ENCODE measurements around the gene C10orf88.
"Not testable (repeated sequence)": the region's sequence is repeated elsewhere in the genome, so short reads cannot be mapped to it uniquely, and the experiment has no call there.

C10orf88 gene

DNA sequence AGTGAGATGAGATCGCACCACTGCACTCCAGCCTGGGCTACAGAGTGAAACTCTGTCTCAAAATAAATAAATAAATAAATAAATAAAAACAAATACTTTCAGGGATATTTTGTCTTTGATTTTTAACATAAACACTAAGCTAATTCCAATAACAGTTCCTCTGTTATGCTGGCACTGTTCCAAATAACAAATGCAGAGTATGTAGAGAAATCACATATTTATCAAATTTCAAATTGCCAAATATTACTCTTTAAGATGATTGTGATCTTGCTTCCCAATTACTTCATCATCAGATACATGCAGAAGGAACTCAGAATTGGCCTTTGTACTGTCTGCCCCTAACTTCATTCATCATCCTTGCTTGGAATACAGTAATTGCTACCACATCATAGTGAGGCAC is 23.9 kb downstream of the C10orf88 start:
- no peak overlapping the region for H3K4me3 ChIP-seq (ENCODE audit: low read length in 2 of 2)
- H3K27me3 ChIP-seq (ENCODE audit: control insufficient read depth in 2 of 2, insufficient read depth in 2 of 2, low read length in 2 of 2) = no peaks in the 10 kb centered on the region
- no peak overlapping the region for H3K27ac ChIP-seq (ENCODE audit: low read depth in 2 of 2, low read length in 2 of 2)
- no peaks in the 10 kb centered on the region for H3K9me3 ChIP-seq (ENCODE audit: control insufficient read depth in 2 of 2, low read length in 2 of 2)
- H3K4me1 ChIP-seq (ENCODE audit: control insufficient read depth in 2 of 2, insufficient read depth in 2 of 2, low read length in 2 of 2) = no peaks in the 10 kb centered on the region
- no peak overlapping the region for H3K9ac ChIP-seq (ENCODE audit: low read depth in 1 of 2, low read length in 2 of 2)
- H3K36me3 ChIP-seq (ENCODE audit: control insufficient read depth in 2 of 2, insufficient read depth in 2 of 2, low read length in 2 of 2) = no peaks in the 10 kb centered on the region

DNA sequence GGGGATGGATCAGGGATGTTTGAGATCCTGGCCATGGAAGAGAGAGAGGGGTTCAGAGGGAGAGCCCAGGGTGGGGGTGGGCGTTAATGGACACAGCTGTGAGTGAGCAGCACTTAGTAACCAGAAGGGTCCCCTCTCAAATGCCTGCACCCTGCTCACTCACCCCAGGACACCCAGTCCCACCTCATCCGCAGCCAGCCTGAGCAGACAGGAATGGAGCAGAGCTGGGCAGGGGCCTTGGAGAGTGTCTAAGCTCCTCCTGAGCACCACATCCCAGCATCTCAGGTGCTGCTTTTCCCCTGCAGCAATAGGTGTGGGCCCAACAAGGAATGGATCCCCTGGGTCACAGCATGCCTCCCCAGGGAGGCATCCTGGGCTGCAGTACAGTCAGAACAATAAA is 38.3 kb downstream of the C10orf88 start:
- H3K27ac ChIP-seq (ENCODE audit: low read depth in 2 of 2, low read length in 2 of 2) = no peak overlapping the region
- no peaks in the 10 kb centered on the region for H3K9me3 ChIP-seq (ENCODE audit: control insufficient read depth in 2 of 2, low read length in 2 of 2)
- H3K4me1 ChIP-seq (ENCODE audit: control insufficient read depth in 2 of 2, insufficient read depth in 2 of 2, low read length in 2 of 2) = no peaks in the 10 kb centered on the region
- H3K9ac ChIP-seq (ENCODE audit: low read depth in 1 of 2, low read length in 2 of 2) = no peak overlapping the region
- no peaks in the 10 kb centered on the region for H3K36me3 ChIP-seq (ENCODE audit: control insufficient read depth in 2 of 2, insufficient read depth in 2 of 2, low read length in 2 of 2)
- no peaks in the 10 kb centered on the region for H3K27me3 ChIP-seq (ENCODE audit: control insufficient read depth in 2 of 2, insufficient read depth in 2 of 2, low read length in 2 of 2)
- no peak overlapping the region for H3K4me3 ChIP-seq (ENCODE audit: low read length in 2 of 2)

DNA sequence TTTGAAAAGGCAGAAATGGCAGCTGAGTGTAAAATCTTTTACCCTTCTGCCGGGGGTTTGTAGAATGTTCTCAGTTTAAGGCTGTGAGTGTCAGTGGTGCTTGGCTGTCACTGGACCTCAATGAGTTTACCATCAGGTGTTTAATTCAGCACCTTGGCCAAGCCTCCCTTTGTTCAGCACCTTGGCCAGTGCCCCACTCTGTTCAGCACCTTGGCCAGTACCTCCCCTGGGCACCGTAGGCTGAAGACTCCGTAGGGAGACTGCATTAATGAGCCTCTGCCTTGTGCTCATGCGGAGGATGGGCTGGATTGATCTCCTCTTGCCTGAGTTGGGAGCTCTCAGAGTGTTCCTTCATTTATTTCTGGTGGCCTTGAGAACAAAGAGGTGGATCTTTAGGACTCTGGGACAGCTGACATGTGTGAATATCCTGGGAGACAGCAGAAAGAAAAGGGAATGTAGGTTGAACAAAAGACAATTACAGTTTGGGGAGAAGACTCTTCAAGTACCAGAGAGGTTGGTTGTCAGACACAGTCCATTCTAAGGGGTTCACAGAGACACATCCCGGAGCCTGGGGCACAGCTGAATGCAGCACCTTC is 42.0 kb downstream of the C10orf88 start:
- Histone ChIP-seq H3K4me1 (ENCODE audit: control insufficient read depth in 2 of 2, insufficient read depth in 2 of 2, low read length in 2 of 2) (no peaks in the 10 kb centered on the region), H3K4me3 (ENCODE audit: low read length in 2 of 2) (no peak overlapping the region), H3K9ac (ENCODE audit: low read depth in 1 of 2, low read length in 2 of 2) (no peak overlapping the region), H3K27me3 (ENCODE audit: control insufficient read depth in 2 of 2, insufficient read depth in 2 of 2, low read length in 2 of 2) (no peaks in the 10 kb centered on the region), H3K27ac (ENCODE audit: low read depth in 2 of 2, low read length in 2 of 2) (no peak overlapping the region), H3K9me3 (ENCODE audit: control insufficient read depth in 2 of 2, low read length in 2 of 2) (no peaks in the 10 kb centered on the region), H3K36me3 (ENCODE audit: control insufficient read depth in 2 of 2, insufficient read depth in 2 of 2, low read length in 2 of 2) (no peaks in the 10 kb centered on the region)

DNA sequence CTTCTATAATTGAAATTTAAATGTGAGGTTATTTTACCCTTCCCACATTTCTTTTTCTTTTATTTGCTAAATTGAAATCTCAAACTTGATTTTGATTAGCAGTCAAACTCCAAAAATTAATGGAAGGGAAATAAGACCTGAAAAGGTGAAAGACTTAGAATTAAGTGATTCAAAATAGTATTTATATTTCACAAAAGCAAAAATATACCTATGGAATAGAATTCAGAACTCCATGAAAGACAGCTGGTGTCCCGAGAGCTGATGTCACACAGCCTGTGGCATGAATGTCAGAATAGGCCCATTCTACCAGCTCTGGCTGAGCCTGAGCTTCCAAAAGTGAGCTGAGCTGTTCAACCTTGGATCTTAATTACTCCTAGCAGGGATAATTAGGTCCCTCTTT is 43.7 kb downstream of the C10orf88 start, which contains the start of gene FAM24A:
TSS of gene FAM24A (plus strand) at position 301 of the 400 bp plus-strand sequence. CDS start 1,025 bp downstream, outside the sequence.
- no peaks in the 10 kb centered on the region for H3K9me3 ChIP-seq (ENCODE audit: control insufficient read depth in 2 of 2, low read length in 2 of 2)
- H3K9ac ChIP-seq (ENCODE audit: low read depth in 1 of 2, low read length in 2 of 2) = no peak within 1 kb of the TSS
- H3K36me3 ChIP-seq (ENCODE audit: control insufficient read depth in 2 of 2, insufficient read depth in 2 of 2, low read length in 2 of 2) = no peaks in the 10 kb centered on the region
- H3K27ac ChIP-seq (ENCODE audit: low read depth in 2 of 2, low read length in 2 of 2) = no peak within 1 kb of the TSS
- no peaks in the 10 kb centered on the region for H3K4me1 ChIP-seq (ENCODE audit: control insufficient read depth in 2 of 2, insufficient read depth in 2 of 2, low read length in 2 of 2)
- H3K27me3 ChIP-seq (ENCODE audit: control insufficient read depth in 2 of 2, insufficient read depth in 2 of 2, low read length in 2 of 2) = no peaks in the 10 kb centered on the region
- H3K4me3 ChIP-seq (ENCODE audit: low read length in 2 of 2) = no peak within 1 kb of the TSS

DNA sequence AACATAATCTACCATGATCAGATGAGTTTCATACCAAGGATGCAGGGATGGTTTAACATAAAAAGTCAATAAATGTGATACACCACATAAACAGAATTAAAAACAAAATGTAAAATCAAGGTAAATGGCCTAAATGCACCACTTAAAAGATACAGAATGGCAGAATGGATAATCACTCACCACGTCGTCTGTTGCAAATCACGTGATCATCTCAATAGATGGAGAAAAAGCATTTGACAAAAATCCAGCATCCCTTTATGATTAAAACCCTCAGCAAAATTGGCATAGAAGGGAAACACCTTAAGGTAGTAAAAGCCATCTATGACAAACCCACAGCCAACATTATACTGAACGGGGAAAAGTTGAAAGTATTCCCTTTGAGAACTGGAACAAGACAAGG is 50.2 kb downstream of the C10orf88 start:
- H3K36me3 ChIP-seq (ENCODE audit: control insufficient read depth in 2 of 2, insufficient read depth in 2 of 2, low read length in 2 of 2); H3K27me3 ChIP-seq (ENCODE audit: control insufficient read depth in 2 of 2, insufficient read depth in 2 of 2, low read length in 2 of 2); H3K4me3 ChIP-seq (ENCODE audit: low read length in 2 of 2); H3K4me1 ChIP-seq (ENCODE audit: control insufficient read depth in 2 of 2, insufficient read depth in 2 of 2, low read length in 2 of 2); H3K9ac ChIP-seq (ENCODE audit: low read depth in 1 of 2, low read length in 2 of 2); H3K27ac ChIP-seq (ENCODE audit: low read depth in 2 of 2, low read length in 2 of 2); H3K9me3 ChIP-seq (ENCODE audit: control insufficient read depth in 2 of 2, low read length in 2 of 2): not testable (repeated sequence)

DNA sequence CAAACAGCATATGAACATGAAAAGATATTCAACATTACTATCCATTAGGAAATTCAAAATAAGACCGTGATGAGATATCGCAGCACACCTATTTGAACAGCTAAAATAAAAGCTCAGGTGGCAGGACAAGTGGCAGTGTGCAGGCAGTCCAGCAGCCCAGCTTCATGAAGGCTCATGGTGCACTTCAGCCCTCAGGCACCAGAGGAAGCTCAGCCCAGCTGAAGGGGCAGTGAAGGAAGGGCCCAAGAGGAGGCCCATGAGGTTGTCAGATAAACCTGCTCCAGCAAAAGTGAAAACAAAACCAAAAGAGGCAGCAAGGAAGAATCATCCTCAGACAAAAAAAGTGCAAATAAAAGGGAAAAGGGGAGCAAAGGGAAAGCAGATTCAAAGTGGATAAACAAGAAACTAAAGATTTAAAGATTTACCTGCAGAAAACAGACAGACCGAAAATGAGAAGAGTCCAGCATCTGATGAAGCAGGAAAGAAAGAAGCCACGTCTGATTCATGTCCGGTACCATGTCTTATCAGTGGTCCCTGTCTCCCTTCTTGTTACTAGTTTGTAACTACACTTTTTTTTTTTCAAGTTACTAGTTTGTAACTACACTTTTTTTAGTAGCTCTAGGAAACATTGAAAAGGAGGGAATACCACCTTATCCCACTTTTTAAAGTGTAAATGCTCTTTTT is 59.6 kb downstream of the C10orf88 start:
- no peak overlapping the region for H3K9ac ChIP-seq (ENCODE audit: low read depth in 1 of 2, low read length in 2 of 2)
- no peaks in the 10 kb centered on the region for H3K27me3 ChIP-seq (ENCODE audit: control insufficient read depth in 2 of 2, insufficient read depth in 2 of 2, low read length in 2 of 2)
- H3K36me3 ChIP-seq (ENCODE audit: control insufficient read depth in 2 of 2, insufficient read depth in 2 of 2, low read length in 2 of 2) = no peaks in the 10 kb centered on the region
- H3K27ac ChIP-seq (ENCODE audit: low read depth in 2 of 2, low read length in 2 of 2) = no peak overlapping the region
- H3K4me3 ChIP-seq (ENCODE audit: low read length in 2 of 2) = no peak overlapping the region
- no peaks in the 10 kb centered on the region for H3K4me1 ChIP-seq (ENCODE audit: control insufficient read depth in 2 of 2, insufficient read depth in 2 of 2, low read length in 2 of 2)
- no peaks in the 10 kb centered on the region for H3K9me3 ChIP-seq (ENCODE audit: control insufficient read depth in 2 of 2, low read length in 2 of 2)

DNA sequence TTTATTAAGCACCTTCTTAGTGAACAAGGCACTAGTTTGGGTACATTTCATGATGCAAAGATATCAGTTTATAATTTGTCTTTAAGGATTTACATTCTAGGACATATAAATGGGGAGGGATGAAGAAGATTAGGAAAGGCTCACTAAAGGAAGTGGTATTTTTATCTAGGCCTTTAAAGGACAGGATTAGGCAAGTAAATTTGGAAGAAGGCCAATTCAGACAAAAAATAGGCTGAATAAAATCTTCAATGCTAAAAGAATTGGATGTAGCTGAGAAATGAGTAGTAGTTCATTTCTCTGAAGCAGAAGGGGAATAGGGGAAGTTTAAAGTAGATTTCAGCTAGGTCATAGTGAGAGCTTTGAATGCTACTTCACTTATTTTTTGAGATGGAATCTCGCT is 69.9 kb downstream of the C10orf88 start:
- H3K27ac ChIP-seq (ENCODE audit: low read depth in 2 of 2, low read length in 2 of 2) = no peak overlapping the region
- H3K36me3 ChIP-seq (ENCODE audit: control insufficient read depth in 2 of 2, insufficient read depth in 2 of 2, low read length in 2 of 2) = no peaks in the 10 kb centered on the region
- H3K27me3 ChIP-seq (ENCODE audit: control insufficient read depth in 2 of 2, insufficient read depth in 2 of 2, low read length in 2 of 2) = no peaks in the 10 kb centered on the region
- no peak overlapping the region for H3K4me3 ChIP-seq (ENCODE audit: low read length in 2 of 2)
- no peaks in the 10 kb centered on the region for H3K9me3 ChIP-seq (ENCODE audit: control insufficient read depth in 2 of 2, low read length in 2 of 2)
- H3K4me1 ChIP-seq (ENCODE audit: control insufficient read depth in 2 of 2, insufficient read depth in 2 of 2, low read length in 2 of 2) = peaks cover 1 to 3% of the 10 kb centered on the region in 2 donors
- no peak overlapping the region for H3K9ac ChIP-seq (ENCODE audit: low read depth in 1 of 2, low read length in 2 of 2)

DNA sequence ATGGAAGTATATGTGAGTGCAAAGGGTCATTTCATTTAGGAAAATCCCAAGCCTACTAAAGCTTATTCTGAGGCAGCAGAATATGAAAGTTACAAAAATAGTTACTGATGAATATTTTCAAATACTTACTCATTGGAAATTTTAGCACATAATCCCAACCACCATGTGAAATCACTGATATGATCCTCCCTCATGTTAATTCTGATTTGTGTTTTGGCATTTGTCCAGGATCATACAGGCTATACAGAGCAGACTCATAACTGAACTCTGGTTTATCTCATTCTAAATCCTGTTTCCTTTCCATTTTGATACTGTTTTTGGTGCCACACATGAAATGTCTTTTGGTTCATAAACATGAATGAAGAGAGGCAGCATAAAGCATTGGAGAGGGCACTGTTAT is 71.3 kb downstream of the C10orf88 start:
- Histone ChIP-seq H3K4me1 (ENCODE audit: control insufficient read depth in 2 of 2, insufficient read depth in 2 of 2, low read length in 2 of 2) (peaks cover 3 to 10% of the 10 kb centered on the region in 2 donors), H3K27me3 (ENCODE audit: control insufficient read depth in 2 of 2, insufficient read depth in 2 of 2, low read length in 2 of 2) (no peaks in the 10 kb centered on the region), H3K9me3 (ENCODE audit: control insufficient read depth in 2 of 2, low read length in 2 of 2) (no peaks in the 10 kb centered on the region), H3K4me3 (ENCODE audit: low read length in 2 of 2) (no peak overlapping the region), H3K36me3 (ENCODE audit: control insufficient read depth in 2 of 2, insufficient read depth in 2 of 2, low read length in 2 of 2) (no peaks in the 10 kb centered on the region), H3K9ac (ENCODE audit: low read depth in 1 of 2, low read length in 2 of 2) (no peak overlapping the region), H3K27ac (ENCODE audit: low read depth in 2 of 2, low read length in 2 of 2) (no peak overlapping the region)
